A549 (cell line): ENCODE results near the gene DOK5. TPM values are rescaled to one million over a fixed set of nuclear protein-coding genes. Genes with fewer than 3 reads are reported as not detected.

Experiments used
- ATAC-seq, 2 experiments: fragments of 200-7000 bp in 1 of 2; fragments of >200 bp in 1 of 2; cut with Nextera tagmentation in 1 of 2; cut with Tn5 transposase in 1 of 2; 3 replicates each; pipeline versions ENCODE4 v1.8.0 to v1.9.1; 2018 to 2020; ENCODE audit warnings: mild to moderate bottlenecking in 1 of 2, moderate library complexity in 1 of 2
- CTCF ChIA-PET: fragments of 300-600 bp; sonication (Branson Sonifier 250); formaldehyde crosslinking; extraction: SDS; loops from one replicate; lab custom pipeline; 2021; ENCODE audit warnings: antibody characterized with exemption, inconsistent platforms; lab: Yijun Ruan, JAX
- POLR2A ChIA-PET: fragments of 350-600 bp; formaldehyde crosslinking; extraction: SDS; loops from one replicate; lab custom pipeline; 2021; ENCODE audit warnings: antibody characterized with exemption, inconsistent platforms; lab: Yijun Ruan, JAX
- DNase-seq, 2 experiments: peaks; one replicate each; pipeline versions ENCODE4 v3.0.0 to v3.0.0-alpha.2; 2011 to 2016; ENCODE audit warnings: low read depth in 1 of 2, low spot score in 1 of 2
- FAIRE-seq: peaks from 2 replicates; lab custom pipeline; 2011; peaks lifted over from hg19 to GRCh38; lab: Jason Lieb, UNC
- H3K27ac ChIP-seq, 2 experiments: fragments of >200 bp; sonication (Bioruptor Twin); formaldehyde crosslinking; 3 replicates each; pipeline ENCODE4 v1.5.1; 2016 to 2017
- H3K4me1 ChIP-seq: fragments of >200 bp; sonication (Bioruptor Twin); formaldehyde crosslinking; 3 replicates; pipeline ENCODE4 v1.6.1; 2016
- H3K4me2 ChIP-seq: fragments of >200 bp; sonication (Bioruptor Twin); formaldehyde crosslinking; 3 replicates; pipeline ENCODE4 v1.6.1; 2016
- H3K4me3 ChIP-seq: fragments of >200 bp; sonication (Bioruptor Twin); formaldehyde crosslinking; 3 replicates; pipeline ENCODE4 v1.5.1; 2016
- H3K9me3 ChIP-seq: fragments of >200 bp; sonication (Bioruptor Twin); formaldehyde crosslinking; 3 replicates; pipeline ENCODE4 v1.6.1; 2016
- BHLHE40 ChIP-seq: IDR thresholded peaks from 2 replicates; pipeline ENCODE4 v1.6.1; 2012; ENCODE audit warnings: low read depth, low read length, inconsistent platforms
- CBX8 ChIP-seq: fragments of 200-600 bp; sonication (generic); IDR thresholded peaks from 2 replicates; pipeline ENCODE4 v1.6.1; 2016
- CEBPB ChIP-seq, 2 experiments: fragments of >200 bp in 1 of 2; sonication (Bioruptor Twin) in 1 of 2; formaldehyde crosslinking in 1 of 2; IDR thresholded peaks; 2 replicates each; pipeline ENCODE4 v1.6.1; 2012 to 2016
- CHD2 ChIP-seq: fragments of 150-350 bp; IDR thresholded peaks from 2 replicates; pipeline ENCODE4 v1.6.1; 2014; ENCODE audit warnings: low read length; ENCODE audit not compliant: partially characterized antibody
- EP300 ChIP-seq, 2 experiments: fragments of >200 bp; sonication (Bioruptor Twin); formaldehyde crosslinking; IDR thresholded peaks; 2 replicates in 1 of 2; 3 replicates in 1 of 2; pipeline ENCODE4 v1.6.1; 2016 to 2017
- FOXS1 ChIP-seq: fragments of 250-450 bp; sonication (Bioruptor Pico); IDR thresholded peaks from 2 replicates; pipeline ENCODE4 v1.5.0; 2020; ENCODE audit warnings: mild to moderate bottlenecking, moderate library complexity
- HDAC2 ChIP-seq: fragments of 200-600 bp; sonication (generic); IDR thresholded peaks from 2 replicates; pipeline ENCODE4 v1.6.1; 2016
- HEYL ChIP-seq: fragments of 250-450 bp; sonication (Bioruptor Pico); IDR thresholded peaks from 2 replicates; pipeline ENCODE4 v1.8.0; 2021; ENCODE audit warnings: mild to moderate bottlenecking, moderate library complexity
- HOXA7 ChIP-seq: fragments of 250-450 bp; sonication (Bioruptor Pico); IDR thresholded peaks from 2 replicates; pipeline ENCODE4 v1.5.0; 2020; ENCODE audit warnings: mild to moderate bottlenecking, moderate library complexity
- HOXB13 ChIP-seq: fragments of 250-450 bp; sonication (Bioruptor Pico); IDR thresholded peaks from 2 replicates; pipeline ENCODE4 v1.5.0; 2020; ENCODE audit warnings: low read depth, mild to moderate bottlenecking, moderate library complexity
- HOXB5 ChIP-seq: fragments of 250-450 bp; sonication (Bioruptor Pico); IDR thresholded peaks from 2 replicates; pipeline ENCODE4 v1.5.0; 2020; ENCODE audit warnings: mild to moderate bottlenecking, moderate library complexity
- KDM1A ChIP-seq: fragments of 200-600 bp; sonication (generic); IDR thresholded peaks from 2 replicates; pipeline ENCODE4 v1.6.1; 2016; ENCODE audit warnings: low read depth, mild to moderate bottlenecking
- MAFK ChIP-seq: fragments of 450-650 bp; IDR thresholded peaks from 2 replicates; pipeline ENCODE4 v1.6.1; 2014; ENCODE audit not compliant: partially characterized antibody
- MAZ ChIP-seq: fragments of 150-350 bp; IDR thresholded peaks from 2 replicates; pipeline ENCODE4 v1.6.1; 2014; ENCODE audit warnings: antibody characterized with exemption, low read depth, low read length, borderline replicate concordance
- PHF8 ChIP-seq: fragments of 200-600 bp; sonication (generic); IDR thresholded peaks from 2 replicates; pipeline ENCODE4 v1.6.1; 2016; ENCODE audit warnings: low read depth, mild to moderate bottlenecking, antibody characterized with exemption, moderate library complexity, borderline replicate concordance
- POLR2A ChIP-seq: IDR thresholded peaks from 2 replicates; pipeline ENCODE4 v1.6.1; 2012; ENCODE audit warnings: mild to moderate bottlenecking, low read length
- RAD21 ChIP-seq, 2 experiments: fragments of >200 bp in 1 of 2; sonication (Bioruptor Twin) in 1 of 2; formaldehyde crosslinking in 1 of 2; IDR thresholded peaks in 1 of 2; conservative IDR thresholded peaks in 1 of 2; 2 replicates in 1 of 2; 3 replicates in 1 of 2; pipeline ENCODE4 v1.6.1; 2012 to 2018; ENCODE audit warnings: inconsistent platforms in 1 of 2
- TP53 ChIP-seq: fragments of 250-450 bp; sonication (Bioruptor Pico); IDR thresholded peaks from 2 replicates; pipeline ENCODE4 v1.5.0; 2021; ENCODE audit warnings: mild to moderate bottlenecking, moderate library complexity
- ZC3H11A ChIP-seq: fragments of 450-650 bp; IDR thresholded peaks from 2 replicates; pipeline ENCODE4 v1.6.1; 2014; ENCODE audit warnings: antibody characterized with exemption, mild to moderate bottlenecking
- ZFP36 ChIP-seq: fragments of 450-650 bp; IDR thresholded peaks from 2 replicates; pipeline ENCODE4 v1.6.1; 2014; ENCODE audit warnings: borderline replicate concordance; ENCODE audit not compliant: partially characterized antibody
- WGBS: methylation state at CpG from one replicate; pipeline ENCODE4 v1.1.6; 2017; ENCODE audit errors: missing lambda C conversion rate; 5-methylcytosine and 5-hydroxymethylcytosine counted together
- polyA plus RNA-seq, 4 experiments: library from polyadenylated mRNA; depleted of rRNA in 3 of 4; stranded (reverse); fragments of >200 nt; fragmentation: RNase III in 1 of 4; extraction: RNeasy Plus Mini Kit Qiagen cat#74134 plus additional on column Dnase treatment in 1 of 4; gene quantifications; 2 replicates in 3 of 4; 3 replicates in 1 of 4; pipeline ENCODE4 v1.2.3, GENCODE V29; 2011 to 2017
- TF ChIP-seq, protein P1 (sequence below): fragments of >200 bp; sonication (Bioruptor Twin); formaldehyde crosslinking; IDR thresholded peaks from 2 replicates; pipeline ENCODE4 v1.6.1; 2016
- TF ChIP-seq, protein P2 (sequence below): fragments of 450-650 bp; IDR thresholded peaks from 2 replicates; pipeline ENCODE4 v1.6.1; 2014; ENCODE audit warnings: antibody characterized with exemption
- TF ChIP-seq, protein P3 (sequence below): fragments of >200 bp; sonication (Bioruptor Twin); formaldehyde crosslinking; IDR thresholded peaks from 3 replicates; pipeline ENCODE4 v1.6.1; 2016
- TF ChIP-seq, protein P4 (sequence below): IDR thresholded peaks from 2 replicates; pipeline ENCODE4 v1.6.1; 2012

DOK5 gene
- polyA plus RNA-seq, 2 of the 4 experiments (the other 2 are of a cell fraction): not detected

DNA sequence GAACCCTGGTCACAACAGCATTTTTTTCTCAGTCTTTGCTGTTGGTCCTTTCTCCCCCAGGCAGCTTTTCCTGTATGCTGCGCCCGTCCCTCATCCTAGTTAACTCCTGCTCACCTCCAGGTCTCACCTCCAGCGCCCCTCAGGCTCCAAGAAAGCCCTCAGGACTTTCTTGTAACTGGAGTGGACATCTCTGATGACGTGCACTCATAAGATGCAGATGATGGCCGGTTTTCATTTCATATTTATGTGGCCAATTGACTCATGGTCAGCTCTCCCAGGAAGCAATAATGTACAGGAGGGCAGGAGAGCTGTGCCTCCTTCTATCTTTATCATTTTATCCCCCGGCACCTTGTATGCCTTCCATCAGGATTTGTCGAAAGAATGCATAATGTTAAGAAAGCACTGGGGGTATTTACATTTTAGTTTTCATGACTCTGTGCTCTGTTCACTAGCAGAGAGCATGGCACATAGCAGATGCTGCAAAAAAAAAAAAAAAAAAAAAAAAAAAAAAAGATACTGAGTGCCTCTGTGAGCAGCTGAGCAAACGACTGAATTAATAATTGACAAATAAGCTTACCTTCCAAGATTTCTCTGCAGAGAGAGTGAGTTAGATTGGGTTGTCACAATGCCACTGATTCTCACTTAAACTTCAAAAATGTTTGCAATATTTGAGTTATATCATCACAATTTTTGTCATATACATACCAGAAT lies 170.2 kb downstream of the DOK5 start:
- ATAC-seq (no peak), FAIRE-seq (no peak), DNase-seq (no peak)
- POLR2A ChIA-PET: interaction anchor here (1.1 kb wide), 1 partner anchor 423 kb away, joined by 6 read pairs; no protein-coding TSS in a partner anchor
- CTCF ChIA-PET: interaction anchor here (0.6 to 1.9 kb wide), 18 partner anchors 9 to 1536 kb away, joined by 3 to 6 read pairs (median 3); partner anchors contain the start of gene PFDN4
- peaks cover 11% of the 10 kb centered on the region; the same call in 2 of the 3 replicates for H3K4me1 ChIP-seq
- TF ChIP-seq CBX8 (no peak), MAZ (no peak)
- TF ChIP-seq, protein P1, sequence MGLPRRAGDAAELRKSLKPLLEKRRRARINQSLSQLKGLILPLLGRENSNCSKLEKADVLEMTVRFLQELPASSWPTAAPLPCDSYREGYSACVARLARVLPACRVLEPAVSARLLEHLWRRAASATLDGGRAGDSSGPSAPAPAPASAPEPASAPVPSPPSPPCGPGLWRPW: no peak
- no peak overlapping the region for H3K4me3 ChIP-seq
- no peak overlapping the region for H3K27ac ChIP-seq
- 28% methylated on average over 8 of the region's 8 CpGs for WGBS
- no peaks in the 10 kb centered on the region for H3K9me3 ChIP-seq
- H3K4me2 ChIP-seq: 0 out of 3 replicates have a peak overlapping the region, but pooled peaks have one; percentile 20

DNA sequence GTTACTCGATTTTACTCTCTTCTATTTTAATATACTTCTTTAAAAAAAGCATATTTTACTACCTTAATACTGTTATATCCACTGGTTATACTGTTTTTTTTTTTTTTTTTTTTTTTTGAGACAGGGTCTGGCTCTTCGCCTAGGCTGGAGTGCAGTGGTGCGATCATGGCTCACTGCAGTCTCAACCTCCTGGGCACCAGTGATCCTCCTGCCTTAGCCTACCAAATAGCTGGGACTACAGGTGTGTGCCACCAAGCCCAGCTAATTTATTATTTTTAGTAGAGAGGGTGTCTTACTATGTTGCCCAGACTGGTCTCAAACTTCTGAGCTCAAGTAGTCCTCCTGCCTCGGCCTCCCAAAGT lies 170.7 kb downstream of the DOK5 start:
- Histone ChIP-seq H3K4me2 (0 out of 3 replicates have a peak overlapping the region, but pooled peaks have one; percentile 20), H3K9me3 (no peaks in the 10 kb centered on the region), H3K4me1 (peaks cover 11% of the 10 kb centered on the region; the same call in 2 of the 3 replicates), H3K4me3 (no peak overlapping the region), H3K27ac (no peak overlapping the region)
- TF ChIP-seq HOXB13 (no peak), HDAC2 (no peak), EP300 (IDR thresholded peaks at IDR 0.05) (no peak), CEBPB (IDR thresholded peaks at IDR 0.05) (no peak)
- TF ChIP-seq, protein P2, sequence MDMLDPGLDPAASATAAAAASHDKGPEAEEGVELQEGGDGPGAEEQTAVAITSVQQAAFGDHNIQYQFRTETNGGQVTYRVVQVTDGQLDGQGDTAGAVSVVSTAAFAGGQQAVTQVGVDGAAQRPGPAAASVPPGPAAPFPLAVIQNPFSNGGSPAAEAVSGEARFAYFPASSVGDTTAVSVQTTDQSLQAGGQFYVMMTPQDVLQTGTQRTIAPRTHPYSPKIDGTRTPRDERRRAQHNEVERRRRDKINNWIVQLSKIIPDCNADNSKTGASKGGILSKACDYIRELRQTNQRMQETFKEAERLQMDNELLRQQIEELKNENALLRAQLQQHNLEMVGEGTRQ: no peak
- 33% methylated on average over 4 of the region's 4 CpGs for WGBS
- no peak for ATAC-seq
- FAIRE-seq: no peak
- POLR2A ChIA-PET: interaction anchor here (1.1 kb wide), 1 partner anchor 423 kb away, joined by 6 read pairs; no protein-coding TSS in a partner anchor
- no peak for DNase-seq
- CTCF ChIA-PET: interaction anchor here (0.6 to 1.9 kb wide), 17 partner anchors 18 to 1535 kb away, joined by 3 to 6 read pairs (median 3); partner anchors contain the start of gene PFDN4

DNA sequence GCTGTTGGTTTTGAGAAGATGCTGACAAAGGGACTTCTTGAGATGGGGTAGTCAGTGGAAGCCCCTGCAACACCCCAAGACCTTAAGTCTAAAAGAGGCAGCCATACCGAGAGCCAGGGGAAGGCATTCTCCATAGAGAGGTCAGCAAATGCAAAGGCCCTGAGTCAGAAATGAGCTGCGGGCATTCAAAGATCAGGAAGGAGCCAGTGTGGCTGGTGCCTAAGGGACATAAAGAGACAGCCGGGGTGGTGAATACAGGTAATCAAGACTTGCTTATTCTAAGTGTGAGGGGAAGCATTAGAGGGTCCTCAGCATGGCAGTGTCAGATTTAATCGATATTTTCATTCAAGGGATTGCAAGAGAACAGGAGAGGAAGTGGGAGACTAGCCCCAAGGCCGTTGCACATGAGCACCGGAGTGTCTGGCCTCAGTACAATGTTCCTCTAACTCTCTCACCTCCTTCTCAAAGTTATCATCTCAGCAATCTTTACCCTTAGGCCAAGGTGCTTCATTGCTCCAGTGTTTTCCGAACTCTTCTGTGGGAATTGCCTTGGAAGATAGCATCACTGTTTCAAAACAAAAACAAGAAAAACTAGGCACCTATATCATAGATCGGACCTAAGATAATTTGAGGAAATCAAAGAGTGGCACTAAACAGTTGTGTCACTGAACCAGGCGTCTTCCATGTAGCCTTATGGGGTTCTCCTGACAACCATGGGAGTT lies 173.2 kb downstream of the DOK5 start:
- TF ChIP-seq, protein P3, sequence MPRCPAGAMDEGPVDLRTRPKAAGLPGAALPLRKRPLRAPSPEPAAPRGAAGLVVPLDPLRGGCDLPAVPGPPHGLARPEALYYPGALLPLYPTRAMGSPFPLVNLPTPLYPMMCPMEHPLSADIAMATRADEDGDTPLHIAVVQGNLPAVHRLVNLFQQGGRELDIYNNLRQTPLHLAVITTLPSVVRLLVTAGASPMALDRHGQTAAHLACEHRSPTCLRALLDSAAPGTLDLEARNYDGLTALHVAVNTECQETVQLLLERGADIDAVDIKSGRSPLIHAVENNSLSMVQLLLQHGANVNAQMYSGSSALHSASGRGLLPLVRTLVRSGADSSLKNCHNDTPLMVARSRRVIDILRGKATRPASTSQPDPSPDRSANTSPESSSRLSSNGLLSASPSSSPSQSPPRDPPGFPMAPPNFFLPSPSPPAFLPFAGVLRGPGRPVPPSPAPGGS: no peak
- TF ChIP-seq HOXB5: no peak
- no peak for TF ChIP-seq KDM1A
- no peak for TF ChIP-seq HEYL (CRISPR knock-in tag)
- no peak for TF ChIP-seq HOXA7 (CRISPR knock-in tag)
- TF ChIP-seq, all 56 proteins: peak for 0
- H3K9me3 ChIP-seq: no peaks in the 10 kb centered on the region
- ATAC-seq (no peak), FAIRE-seq (no peak), DNase-seq (no peak)
- no peak overlapping the region for H3K4me2 ChIP-seq
- H3K4me1 ChIP-seq: peaks cover 11% of the 10 kb centered on the region; the same call in 2 of the 3 replicates
- POLR2A ChIA-PET: no interaction called here
- WGBS: 45% methylated on average over 9 of the region's 9 CpGs
- H3K4me3 ChIP-seq: no peak overlapping the region
- no peak overlapping the region for H3K27ac ChIP-seq
- CTCF ChIA-PET: interaction anchor here (0.7 to 3.4 kb wide), 15 partner anchors 9 to 581 kb away, joined by 3 to 31 read pairs (median 9); no protein-coding TSS in a partner anchor

DNA sequence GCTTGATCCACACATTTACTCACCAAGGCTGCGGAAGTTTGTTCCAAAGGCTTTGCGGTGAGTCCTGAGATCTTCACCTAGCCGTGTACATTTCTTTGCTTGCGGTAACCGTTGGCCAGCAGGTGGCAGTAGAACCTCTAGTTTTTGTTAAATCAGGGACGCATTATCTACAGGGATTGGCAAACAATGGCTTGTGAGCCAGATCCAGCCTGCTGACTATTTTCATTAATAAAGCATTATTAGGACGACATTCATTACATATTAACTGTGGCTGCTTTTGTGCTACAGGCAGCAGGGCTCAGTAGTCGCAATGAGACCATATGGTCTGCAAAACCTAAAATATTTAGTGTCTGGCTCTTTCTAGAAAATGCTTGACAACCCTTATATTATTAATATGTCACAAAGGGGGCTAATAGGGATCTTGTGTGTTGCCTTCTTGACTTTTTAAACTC lies 174.1 kb downstream of the DOK5 start:
- ATAC-seq (peak; percentile 89 to 95; a peak in 5 of 6 replicates), DNase-seq (peak; percentile 58 to 75), FAIRE-seq (no peak)
- CTCF ChIA-PET: interaction anchor here (0.7 to 3.4 kb wide), 9 partner anchors 10 to 567 kb away, joined by 3 to 26 read pairs (median 5); partner anchors contain the start of gene PFDN4
- Histone ChIP-seq H3K9me3 (no peaks in the 10 kb centered on the region), H3K4me3 (no peak overlapping the region), H3K4me1 (peaks cover 11% of the 10 kb centered on the region; the same call in 2 of the 3 replicates), H3K27ac (no peak overlapping the region), H3K4me2 (no peak overlapping the region)
- POLR2A ChIA-PET: no interaction called here
- 8% methylated on average over 8 of the region's 8 CpGs for WGBS
- no peak for TF ChIP-seq BHLHE40
- TF ChIP-seq, protein P4, sequence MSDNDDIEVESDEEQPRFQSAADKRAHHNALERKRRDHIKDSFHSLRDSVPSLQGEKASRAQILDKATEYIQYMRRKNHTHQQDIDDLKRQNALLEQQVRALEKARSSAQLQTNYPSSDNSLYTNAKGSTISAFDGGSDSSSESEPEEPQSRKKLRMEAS: no peak
- no peak for TF ChIP-seq FOXS1 (CRISPR knock-in tag)
- TF ChIP-seq ZC3H11A: no peak
- TF ChIP-seq, protein P1: no peak
- peak; percentile 65 for TF ChIP-seq RAD21 (conservative IDR thresholded peaks at IDR 0.05 in 1 of 2, IDR thresholded peaks at IDR 0.05 in 1 of 2)
- no peak for TF ChIP-seq TP53
- no peak for TF ChIP-seq ZFP36
- TF ChIP-seq MAFK: no peak
- TF ChIP-seq CHD2: no peak
- TF ChIP-seq POLR2A: no peak
- TF ChIP-seq HEYL (CRISPR knock-in tag): no peak
- TF ChIP-seq PHF8: no peak
- no peak for TF ChIP-seq HDAC2
